Naive thymus-derived CD4-positive, alpha-beta T cell (primary cell): ENCODE measurements around the gene MORC4. TPM values are rescaled to one million over a fixed set of nuclear protein-coding genes. Genes with fewer than 3 reads are reported as not detected.

Experiments
- ATAC-seq: fragments of 150-1000 bp; cut with Tn5 transposase; 2 replicates; pipeline ENCODE4 v1.10.0; 2021; ENCODE audit warnings: mild to moderate bottlenecking, moderate library complexity
- CTCF ChIA-PET: fragments of 350-600 bp; sonication (Branson Sonifier 250); formaldehyde crosslinking; loops from one replicate; lab custom pipeline; 2021; ENCODE audit warnings: antibody characterized with exemption; lab: Charles Lee
- POLR2A ChIA-PET: fragments of 350-600 bp; sonication (Branson Sonifier 250); formaldehyde crosslinking; loops from one replicate; lab custom pipeline; 2021; ENCODE audit warnings: antibody characterized with exemption, inconsistent platforms; lab: Charles Lee
- DNase-seq, 9 donors: peaks; one replicate each; pipeline versions ENCODE4 v3.0.0 to v3.0.0-alpha.2; 2020 to 2022; ENCODE audit warnings: mixed read lengths in 1 of 9
- H3K27ac ChIP-seq: one replicate; pipeline ENCODE4 v1.7.0; 2013; ENCODE audit warnings: mild to moderate bottlenecking, low read depth, low read length, moderate library complexity
- H3K27me3 ChIP-seq, 2 donors: one replicate each; pipeline ENCODE4 v1.7.0; 2013; ENCODE audit warnings: low read length in 2 of 2, mild to moderate bottlenecking in 2 of 2, moderate library complexity in 2 of 2; ENCODE audit not compliant: control insufficient read depth in 2 of 2, insufficient read depth in 2 of 2
- H3K36me3 ChIP-seq, 3 experiments: 1 replicate in 2 of 3; 2 replicates in 1 of 3; pipeline ENCODE4 v1.7.0; 2013; ENCODE audit warnings: low read length in 3 of 3, mild to moderate bottlenecking in 3 of 3, moderate library complexity in 1 of 3; ENCODE audit not compliant: insufficient read depth in 3 of 3, control insufficient read depth in 2 of 3
- H3K4me1 ChIP-seq, 2 donors: one replicate each; pipeline ENCODE4 v1.7.0; 2013; ENCODE audit warnings: low read length in 2 of 2, mild to moderate bottlenecking in 2 of 2, moderate library complexity in 1 of 2; ENCODE audit not compliant: control insufficient read depth in 2 of 2, insufficient read depth in 2 of 2
- H3K4me3 ChIP-seq: 2 replicates; pipeline ENCODE4 v1.7.0; 2013; ENCODE audit warnings: mild to moderate bottlenecking, low read length
- H3K9me3 ChIP-seq, 3 experiments: 1 replicate in 2 of 3; 2 replicates in 1 of 3; pipeline ENCODE4 v1.7.0; 2013; ENCODE audit warnings: low read length in 3 of 3; ENCODE audit not compliant: control insufficient read depth in 2 of 3
- H3K27ac Mint-ChIP-seq, 9 donors: one replicate each; pipeline ENCODE4 v1.8.0; 2020 to 2022; ENCODE audit warnings: mixed read lengths in 9 of 9, mild to moderate bottlenecking in 8 of 9, moderate library complexity in 5 of 9, inconsistent platforms in 2 of 9
- H3K27me3 Mint-ChIP-seq, 5 donors: one replicate each; pipeline ENCODE4 v1.8.0; 2021 to 2022; ENCODE audit warnings: mixed read lengths in 5 of 5, mild to moderate bottlenecking in 1 of 5
- H3K36me3 Mint-ChIP-seq, 5 donors: one replicate each; pipeline ENCODE4 v1.8.0; 2020 to 2022; ENCODE audit warnings: mixed read lengths in 5 of 5, mild to moderate bottlenecking in 3 of 5, inconsistent platforms in 1 of 5
- H3K4me1 Mint-ChIP-seq, 7 donors: one replicate each; pipeline ENCODE4 v1.8.0; 2020 to 2022; ENCODE audit warnings: mixed read lengths in 7 of 7, mild to moderate bottlenecking in 3 of 7, inconsistent platforms in 1 of 7
- H3K4me3 Mint-ChIP-seq, 10 donors: one replicate each; pipeline ENCODE4 v1.8.0; 2020 to 2022; ENCODE audit warnings: mild to moderate bottlenecking in 10 of 10, mixed read lengths in 10 of 10, moderate library complexity in 6 of 10, inconsistent platforms in 2 of 10
- H3K9me3 Mint-ChIP-seq, 11 donors: one replicate each; pipeline ENCODE4 v1.8.0; 2020 to 2022; ENCODE audit warnings: mixed read lengths in 11 of 11, mild to moderate bottlenecking in 4 of 11, inconsistent platforms in 1 of 11, moderate library complexity in 1 of 11
- intact Hi-C, 2 donors: fragments of 100-400 bp; cut with micrococcal nuclease; formaldehyde crosslinking; loops; one replicate each; pipeline ENCODE4 v1.15.1; 2023
- polyA plus RNA-seq, 2 donors: library from polyadenylated mRNA; unstranded; fragments of 300-500 nt; fragmentation: Illumina TruSeq; gene quantifications; one replicate each; pipeline ENCODE4 v1.2.3, GENCODE V29; 2021
- total RNA-seq, 6 experiments: library from RNA in 5 of 6; stranded (reverse) in 5 of 6; gene quantifications; 1 replicate in 5 of 6; 2 replicates in 1 of 6; pipeline ENCODE4 v1.2.3 and lab custom pipeline; 2021 to 2026

MORC4 gene
- total and polyA plus RNA-seq, 7 experiments from 2014 or later = 5.9 to 12.7 (median 8.3) TPM

- DNase-seq = no peak
- CTCF ChIA-PET = interaction anchor here (1.4 kb wide), 1 partner anchor 57 kb away, joined by 4 read pairs; no protein-coding TSS in a partner anchor
These were observed 48.8 kb downstream of the MORC4 start for GRCh38 chrX:106951230-106951629.

GRCh38 chrX:106950381-106950780 lies 49.6 kb downstream of the MORC4 start:
- no peaks in the 10 kb centered on the region for H3K9me3 ChIP-seq
- CTCF ChIA-PET = interaction anchor here (1.4 kb wide), 1 partner anchor 56 kb away, joined by 4 read pairs; no protein-coding TSS in a partner anchor
- no peaks in the 10 kb centered on the region for H3K27me3 ChIP-seq
- ATAC-seq (no peak), DNase-seq (no peak)
- H3K27me3 Mint-ChIP-seq = no peaks in the 10 kb centered on the region
- H3K4me1 ChIP-seq = no peaks in the 10 kb centered on the region
- no peaks in the 10 kb centered on the region for H3K36me3 ChIP-seq
- H3K36me3 Mint-ChIP-seq = peaks cover 0 to 8% (median 0%) of the 10 kb centered on the region in 5 donors
- no peaks in the 10 kb centered on the region for H3K4me1 Mint-ChIP-seq
- H3K9me3 Mint-ChIP-seq = peaks cover 0 to 3% (median 0%) of the 10 kb centered on the region in 11 donors
- no peak overlapping the region for H3K27ac ChIP-seq
- no peak overlapping the region for H3K4me3 ChIP-seq
- H3K4me3 Mint-ChIP-seq = no peak overlapping the region
- intact Hi-C loops = no loop called here
- no peak overlapping the region for H3K27ac Mint-ChIP-seq
- POLR2A ChIA-PET = no interaction called here

More at GRCh38 chrX:106951230-106951629, 48.8 kb downstream of the MORC4 start:
- POLR2A ChIA-PET = no interaction called here
- H3K36me3 Mint-ChIP-seq = peaks cover 0 to 12% (median 0%) of the 10 kb centered on the region in 5 donors
- no peak overlapping the region for H3K27ac Mint-ChIP-seq
- H3K27me3 Mint-ChIP-seq = no peaks in the 10 kb centered on the region
- no peaks in the 10 kb centered on the region for H3K4me1 Mint-ChIP-seq
- intact Hi-C loops = no loop called here
- Histone ChIP-seq H3K4me1 (no peaks in the 10 kb centered on the region), H3K27me3 (no peaks in the 10 kb centered on the region), H3K9me3 (no peaks in the 10 kb centered on the region), H3K4me3 (no peak overlapping the region), H3K36me3 (peaks cover 0 to 6% (median 0%) of the 10 kb centered on the region in 3 experiments), H3K27ac (no peak overlapping the region)
- no peak for ATAC-seq
- H3K9me3 Mint-ChIP-seq = peaks cover 0 to 3% (median 0%) of the 10 kb centered on the region in 11 donors
- H3K4me3 Mint-ChIP-seq = no peak overlapping the region

GRCh38 chrX:106949366-106949765 lies 50.6 kb downstream of the MORC4 start:
- H3K27me3 ChIP-seq = no peaks in the 10 kb centered on the region
- Mint-ChIP-seq H3K4me1 (no peaks in the 10 kb centered on the region), H3K36me3 (peaks cover 0 to 5% (median 0%) of the 10 kb centered on the region in 5 donors), H3K27me3 (no peaks in the 10 kb centered on the region), H3K27ac (no peak overlapping the region), H3K9me3 (peaks cover 0 to 3% (median 0%) of the 10 kb centered on the region in 11 donors), H3K4me3 (no peak overlapping the region)
- H3K9me3 ChIP-seq = no peaks in the 10 kb centered on the region
- ATAC-seq (no peak), DNase-seq (no peak)
- no peaks in the 10 kb centered on the region for H3K4me1 ChIP-seq
- intact Hi-C loops = no loop called here
- H3K4me3 ChIP-seq = no peak overlapping the region
- CTCF ChIA-PET = interaction anchor here (0.5 kb wide), 1 partner anchor 408 kb away, joined by 3 read pairs; no protein-coding TSS in a partner anchor
- H3K27ac ChIP-seq = no peak overlapping the region
- POLR2A ChIA-PET = no interaction called here
- no peaks in the 10 kb centered on the region for H3K36me3 ChIP-seq

- ChIA-PET CTCF (no interaction called here), POLR2A (no interaction called here)
These were observed 51.4 kb downstream of the MORC4 start for GRCh38 chrX:106948641-106949040.

GRCh38 chrX:106946464-106946863 lies 53.5 kb downstream of the MORC4 start:
- no peak overlapping the region for H3K4me3 Mint-ChIP-seq
- CTCF ChIA-PET = interaction anchor here (0.8 kb wide), 1 partner anchor 8 kb away, joined by 3 read pairs; no protein-coding TSS in a partner anchor

More at GRCh38 chrX:106948641-106949040, 51.4 kb downstream of the MORC4 start:
- Mint-ChIP-seq H3K4me3 (no peak overlapping the region), H3K9me3 (no peaks in the 10 kb centered on the region), H3K36me3 (peaks cover 0 to 4% (median 0%) of the 10 kb centered on the region in 5 donors), H3K4me1 (no peaks in the 10 kb centered on the region), H3K27ac (no peak overlapping the region), H3K27me3 (no peaks in the 10 kb centered on the region)
- DNase-seq = no peak
- no peaks in the 10 kb centered on the region for H3K9me3 ChIP-seq
- H3K36me3 ChIP-seq = no peaks in the 10 kb centered on the region
- no peaks in the 10 kb centered on the region for H3K4me1 ChIP-seq
- intact Hi-C loops = no loop called here
- H3K4me3 ChIP-seq = no peak overlapping the region
- no peak for ATAC-seq
- H3K27ac ChIP-seq = no peak overlapping the region
- no peaks in the 10 kb centered on the region for H3K27me3 ChIP-seq

GRCh38 chrX:106940068-106940467 lies 59.9 kb downstream of the MORC4 start:
- CTCF ChIA-PET = no interaction called here
- H3K27me3 Mint-ChIP-seq = no peaks in the 10 kb centered on the region
- intact Hi-C loops = no loop called here
- Histone ChIP-seq H3K4me1 (no peaks in the 10 kb centered on the region), H3K9me3 (no peaks in the 10 kb centered on the region), H3K4me3 (no peak overlapping the region), H3K36me3 (peaks cover 0 to 5% (median 0%) of the 10 kb centered on the region in 3 experiments), H3K27ac (no peak overlapping the region), H3K27me3 (no peaks in the 10 kb centered on the region)
- H3K36me3 Mint-ChIP-seq = peaks cover 0 to 18% (median 9%) of the 10 kb centered on the region in 5 donors
- H3K27ac Mint-ChIP-seq = no peak overlapping the region
- peaks cover 0 to 2% (median 0%) of the 10 kb centered on the region in 7 donors for H3K4me1 Mint-ChIP-seq
- no peak overlapping the region for H3K4me3 Mint-ChIP-seq
- DNase-seq (no peak), ATAC-seq (no peak)
- H3K9me3 Mint-ChIP-seq = no peaks in the 10 kb centered on the region
- POLR2A ChIA-PET = no interaction called here

More at GRCh38 chrX:106946464-106946863, 53.5 kb downstream of the MORC4 start:
- H3K36me3 ChIP-seq = peaks cover 0 to 5% (median 0%) of the 10 kb centered on the region in 3 experiments
- no peak overlapping the region for H3K27ac ChIP-seq
- intact Hi-C loops = no loop called here
- H3K36me3 Mint-ChIP-seq = peaks cover 0 to 12% (median 7%) of the 10 kb centered on the region in 5 donors
- H3K27me3 Mint-ChIP-seq = no peaks in the 10 kb centered on the region
- no peaks in the 10 kb centered on the region for H3K4me1 ChIP-seq
- H3K27me3 ChIP-seq = no peaks in the 10 kb centered on the region
- POLR2A ChIA-PET = no interaction called here
- H3K4me1 Mint-ChIP-seq = no peaks in the 10 kb centered on the region
- no peaks in the 10 kb centered on the region for H3K9me3 ChIP-seq
- H3K27ac Mint-ChIP-seq = no peak overlapping the region
- H3K9me3 Mint-ChIP-seq = no peaks in the 10 kb centered on the region
- H3K4me3 ChIP-seq = no peak overlapping the region
- DNase-seq (no peak), ATAC-seq (no peak)

- Mint-ChIP-seq H3K4me3 (no peak overlapping the region), H3K4me1 (peaks cover 0 to 2% (median 0%) of the 10 kb centered on the region in 7 donors), H3K27ac (no peak overlapping the region), H3K36me3 (peaks cover 0 to 18% (median 9%) of the 10 kb centered on the region in 5 donors), H3K9me3 (no peaks in the 10 kb centered on the region), H3K27me3 (no peaks in the 10 kb centered on the region)
- POLR2A ChIA-PET = no interaction called here
- ATAC-seq (no peak), DNase-seq (no peak)
- H3K27me3 ChIP-seq = no peaks in the 10 kb centered on the region
- CTCF ChIA-PET = no interaction called here
- H3K36me3 ChIP-seq = peaks cover 0 to 5% (median 0%) of the 10 kb centered on the region in 3 experiments
- H3K4me1 ChIP-seq = no peaks in the 10 kb centered on the region
- H3K4me3 ChIP-seq = no peak overlapping the region
- no peak overlapping the region for H3K27ac ChIP-seq
- H3K9me3 ChIP-seq = no peaks in the 10 kb centered on the region
- intact Hi-C loops = no loop called here
These were observed 60.4 kb downstream of the MORC4 start for GRCh38 chrX:106939566-106939965.
